GM10266 (cell line): ENCODE measurements around the gene EIF4A3.

ENCODE experiments used
- DNase-seq: peaks from one replicate; pipeline ENCODE4 v3.0.0; 2012; ENCODE audit errors: extremely low spot score
- CTCF ChIP-seq: IDR thresholded peaks from 2 replicates; pipeline ENCODE4 v1.5.1; 2012; ENCODE audit warnings: mild to moderate bottlenecking, low read depth; ENCODE audit not compliant: control insufficient read depth, insufficient read depth; ENCODE audit errors: missing control alignments

EIF4A3 gene

GRCh38 chr17:80124351-80124981, 22.5 kb downstream of the EIF4A3 start:
- DNase-seq, result peak; percentile 35

GRCh38 chr17:80123791-80124190, 23.1 kb downstream of the EIF4A3 start:
- DNase-seq, result no peak
- TF ChIP-seq CTCF, result no peak

More at GRCh38 chr17:80124351-80124981, 22.5 kb downstream of the EIF4A3 start:
- TF ChIP-seq CTCF, result peak; percentile 30

- no peak for TF ChIP-seq CTCF
Measured at GRCh38 chr17:80122926-80123505, 23.9 kb downstream of the EIF4A3 start.

GRCh38 chr17:80122026-80122575, 24.8 kb downstream of the EIF4A3 start:
- no peak for TF ChIP-seq CTCF
- DNase-seq, result no peak

More at GRCh38 chr17:80122926-80123505, 23.9 kb downstream of the EIF4A3 start:
- DNase-seq, result no peak

GRCh38 chr17:80119839-80120238, 27.1 kb downstream of the EIF4A3 start:
- DNase-seq, result no peak
- TF ChIP-seq CTCF, result no peak

GRCh38 chr17:80119271-80119791, 27.6 kb downstream of the EIF4A3 start:
- DNase-seq, result no peak
- TF ChIP-seq CTCF, result no peak
